ENCODE data around the gene TSSK3. TPM values are rescaled to one million over a fixed set of nuclear protein-coding genes. Genes with fewer than 3 reads are reported as not detected.
A peak's percentile ranks its signal among the peaks of the same experiment; 100 is the strongest.

The TSSK3 gene
- total RNA-seq, 1 experiment from 2014 or later, result 2.9 TPM

DNA sequence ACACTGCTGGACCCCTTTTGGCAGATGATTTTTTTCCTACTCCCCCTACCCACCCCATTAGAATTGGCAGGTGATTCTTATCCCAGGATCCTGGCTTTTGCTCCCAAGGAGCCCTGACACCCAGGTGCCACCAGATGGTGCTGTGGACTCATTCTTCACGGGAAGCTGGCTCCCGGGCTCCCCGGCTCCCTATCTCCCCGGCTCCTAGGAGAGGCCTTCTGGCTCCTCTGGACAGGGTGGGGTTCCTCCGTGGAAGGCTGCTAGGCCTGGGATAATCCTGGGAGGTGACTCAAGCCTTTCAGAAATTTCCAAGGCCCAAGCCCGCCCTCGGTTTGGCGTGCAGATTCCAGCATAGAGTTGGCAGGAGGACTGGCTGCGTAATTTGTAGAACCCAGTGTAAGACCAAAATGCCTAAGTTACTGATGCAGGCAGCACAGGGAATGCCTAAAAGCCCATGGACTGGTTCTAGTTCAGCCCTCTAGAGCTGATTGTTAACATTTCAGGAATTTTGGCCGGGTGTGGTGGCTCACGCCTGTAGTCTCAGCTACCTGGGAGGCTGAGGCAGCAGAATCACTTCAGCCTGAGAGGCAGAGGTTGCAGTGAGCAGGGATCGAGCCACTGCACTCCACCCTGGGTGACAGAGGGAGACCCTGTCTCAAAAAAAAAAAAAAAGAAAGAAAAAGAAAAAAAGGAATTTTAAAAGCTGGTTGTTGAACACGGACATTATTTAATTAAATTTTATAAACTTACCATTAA lies 38.7 kb downstream of the TSSK3 start:
- Mint-ChIP-seq H3K27me3 (ENCODE audit: low read depth) (no peaks in the 10 kb centered on the region), H3K4me3 (no peak overlapping the region), H3K9me3 (peaks cover 10% of the 10 kb centered on the region), H3K36me3 (peaks cover 12% of the 10 kb centered on the region), H3K4me1 (no peaks in the 10 kb centered on the region; the same call in 1 of the 2 replicates), H3K27ac (no peak overlapping the region; the same call in 1 of the 2 replicates)
- ChIA-PET CTCF (interaction anchor here (0.6 to 2.6 kb wide), 22 partner anchors 11 to 311 kb away, joined by 3 to 21 read pairs (median 4); partner anchors contain the start of gene RBBP4), POLR2A (interaction anchor here (0.7 to 1.0 kb wide), 2 partner anchors 203 to 250 kb away, joined by 3 to 4 read pairs; partner anchors contain the start of genes RBBP4 and ZBTB8OS)
- DNase-seq (ENCODE audit: low spot score) (peak; percentile 91), ATAC-seq (peak; percentile 98)
- TF ChIP-seq, protein P1, sequence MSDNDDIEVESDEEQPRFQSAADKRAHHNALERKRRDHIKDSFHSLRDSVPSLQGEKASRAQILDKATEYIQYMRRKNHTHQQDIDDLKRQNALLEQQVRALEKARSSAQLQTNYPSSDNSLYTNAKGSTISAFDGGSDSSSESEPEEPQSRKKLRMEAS (CRISPR knock-in tag; IDR thresholded peaks at IDR 0.05), result no peak
- TF ChIP-seq, protein P2, sequence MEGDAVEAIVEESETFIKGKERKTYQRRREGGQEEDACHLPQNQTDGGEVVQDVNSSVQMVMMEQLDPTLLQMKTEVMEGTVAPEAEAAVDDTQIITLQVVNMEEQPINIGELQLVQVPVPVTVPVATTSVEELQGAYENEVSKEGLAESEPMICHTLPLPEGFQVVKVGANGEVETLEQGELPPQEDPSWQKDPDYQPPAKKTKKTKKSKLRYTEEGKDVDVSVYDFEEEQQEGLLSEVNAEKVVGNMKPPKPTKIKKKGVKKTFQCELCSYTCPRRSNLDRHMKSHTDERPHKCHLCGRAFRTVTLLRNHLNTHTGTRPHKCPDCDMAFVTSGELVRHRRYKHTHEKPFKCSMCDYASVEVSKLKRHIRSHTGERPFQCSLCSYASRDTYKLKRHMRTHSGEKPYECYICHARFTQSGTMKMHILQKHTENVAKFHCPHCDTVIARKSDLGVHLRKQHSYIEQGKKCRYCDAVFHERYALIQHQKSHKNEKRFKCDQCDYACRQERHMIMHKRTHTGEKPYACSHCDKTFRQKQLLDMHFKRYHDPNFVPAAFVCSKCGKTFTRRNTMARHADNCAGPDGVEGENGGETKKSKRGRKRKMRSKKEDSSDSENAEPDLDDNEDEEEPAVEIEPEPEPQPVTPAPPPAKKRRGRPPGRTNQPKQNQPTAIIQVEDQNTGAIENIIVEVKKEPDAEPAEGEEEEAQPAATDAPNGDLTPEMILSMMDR (IDR thresholded peaks at IDR 0.05), result peak; percentile 78
- no peak for TF ChIP-seq CBFB (CRISPR knock-in tag; IDR thresholded peaks at IDR 0.05; ENCODE audit: low read depth)
- TF ChIP-seq, protein P3, sequence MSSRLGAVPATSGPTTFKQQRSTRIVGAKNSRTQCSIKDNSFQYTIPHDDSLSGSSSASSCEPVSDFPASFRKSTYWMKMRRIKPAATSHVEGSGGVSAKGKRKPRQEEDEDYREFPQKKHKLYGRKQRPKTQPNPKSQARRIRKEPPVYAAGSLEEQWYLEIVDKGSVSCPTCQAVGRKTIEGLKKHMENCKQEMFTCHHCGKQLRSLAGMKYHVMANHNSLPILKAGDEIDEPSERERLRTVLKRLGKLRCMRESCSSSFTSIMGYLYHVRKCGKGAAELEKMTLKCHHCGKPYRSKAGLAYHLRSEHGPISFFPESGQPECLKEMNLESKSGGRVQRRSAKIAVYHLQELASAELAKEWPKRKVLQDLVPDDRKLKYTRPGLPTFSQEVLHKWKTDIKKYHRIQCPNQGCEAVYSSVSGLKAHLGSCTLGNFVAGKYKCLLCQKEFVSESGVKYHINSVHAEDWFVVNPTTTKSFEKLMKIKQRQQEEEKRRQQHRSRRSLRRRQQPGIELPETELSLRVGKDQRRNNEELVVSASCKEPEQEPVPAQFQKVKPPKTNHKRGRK (CRISPR knock-in tag; IDR thresholded peaks at IDR 0.05; ENCODE audit: borderline replicate concordance), result no peak
- TF ChIP-seq, protein P4, sequence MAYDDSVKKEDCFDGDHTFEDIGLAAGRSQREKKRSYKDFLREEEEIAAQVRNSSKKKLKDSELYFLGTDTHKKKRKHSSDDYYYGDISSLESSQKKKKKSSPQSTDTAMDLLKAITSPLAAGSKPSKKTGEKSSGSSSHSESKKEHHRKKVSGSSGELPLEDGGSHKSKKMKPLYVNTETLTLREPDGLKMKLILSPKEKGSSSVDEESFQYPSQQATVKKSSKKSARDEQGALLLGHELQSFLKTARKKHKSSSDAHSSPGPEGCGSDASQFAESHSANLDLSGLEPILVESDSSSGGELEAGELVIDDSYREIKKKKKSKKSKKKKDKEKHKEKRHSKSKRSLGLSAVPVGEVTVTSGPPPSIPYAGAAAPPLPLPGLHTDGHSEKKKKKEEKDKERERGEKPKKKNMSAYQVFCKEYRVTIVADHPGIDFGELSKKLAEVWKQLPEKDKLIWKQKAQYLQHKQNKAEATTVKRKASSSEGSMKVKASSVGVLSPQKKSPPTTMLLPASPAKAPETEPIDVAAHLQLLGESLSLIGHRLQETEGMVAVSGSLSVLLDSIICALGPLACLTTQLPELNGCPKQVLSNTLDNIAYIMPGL (CRISPR knock-in tag; IDR thresholded peaks at IDR 0.05), result peak; percentile 50; the same call in 1 of the 2 replicates
- no peak for TF ChIP-seq FOXP1 (CRISPR knock-in tag; IDR thresholded peaks at IDR 0.05; ENCODE audit: borderline replicate concordance)
- TF ChIP-seq ZNF219 (CRISPR knock-in tag; IDR thresholded peaks at IDR 0.05; ENCODE audit: borderline replicate concordance), result no peak

DNA sequence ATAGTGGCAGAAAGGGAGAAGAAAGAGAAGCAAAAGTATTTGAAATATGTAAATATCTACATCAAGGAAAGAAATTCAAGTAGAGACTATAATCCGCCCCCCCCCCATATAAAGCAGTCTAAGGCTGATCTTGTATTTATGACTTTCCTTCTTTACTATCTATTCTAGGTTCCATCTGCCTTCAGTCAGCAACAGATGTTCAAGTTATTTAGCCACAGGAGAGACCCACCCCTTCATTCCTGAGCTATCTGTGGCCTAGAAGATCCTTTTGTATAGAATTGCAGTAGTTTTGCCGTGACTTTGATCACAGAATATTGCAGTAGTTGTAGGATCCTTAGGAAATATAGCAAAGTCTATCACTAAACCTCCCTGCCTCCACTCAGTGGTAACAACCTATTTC lies 42.6 kb downstream of the TSSK3 start:
- POLR2A ChIA-PET, result interaction anchor here (0.6 kb wide), 1 partner anchor 352 kb away, joined by 4 read pairs; no protein-coding TSS in a partner anchor
- CTCF ChIA-PET, result interaction anchor here (1.0 to 1.8 kb wide), 3 partner anchors 10 to 115 kb away, joined by 4 to 7 read pairs (median 4); partner anchors contain the start of gene BSDC1
- ATAC-seq, result no peak

More for the DNA sequence above, 42.6 kb downstream of the TSSK3 start:
- Mint-ChIP-seq H3K27me3 (ENCODE audit: low read depth) (peaks cover 5% of the 10 kb centered on the region; the same call in 1 of the 2 replicates), H3K9me3 (peaks cover 6% of the 10 kb centered on the region; the same call in 1 of the 2 replicates), H3K4me3 (no peak overlapping the region), H3K4me1 (peaks cover 3% of the 10 kb centered on the region; the same call in 1 of the 2 replicates), H3K27ac (no peak overlapping the region), H3K36me3 (peaks cover 3% of the 10 kb centered on the region; the same call in 1 of the 2 replicates)
- TF ChIP-seq, protein P5, sequence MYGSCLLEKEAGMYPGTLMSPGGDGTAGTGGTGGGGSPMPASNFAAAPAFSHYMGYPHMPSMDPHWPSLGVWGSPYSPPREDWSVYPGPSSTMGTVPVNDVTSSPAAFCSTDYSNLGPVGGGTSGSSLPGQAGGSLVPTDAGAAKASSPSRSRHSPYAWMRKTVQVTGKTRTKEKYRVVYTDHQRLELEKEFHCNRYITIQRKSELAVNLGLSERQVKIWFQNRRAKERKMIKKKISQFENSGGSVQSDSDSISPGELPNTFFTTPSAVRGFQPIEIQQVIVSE (CRISPR knock-in tag; IDR thresholded peaks at IDR 0.05; ENCODE audit: borderline replicate concordance), result no peak
- no peak for TF ChIP-seq ELF4 (CRISPR knock-in tag; IDR thresholded peaks at IDR 0.05; ENCODE audit: low read depth)
- no peak for TF ChIP-seq ZNF232 (CRISPR knock-in tag; IDR thresholded peaks at IDR 0.05)
- no peak for TF ChIP-seq ATF1 (CRISPR knock-in tag; IDR thresholded peaks at IDR 0.05)
- no peak for TF ChIP-seq FOXK1 (CRISPR knock-in tag; IDR thresholded peaks at IDR 0.05)
- TF ChIP-seq SMAD4 (CRISPR knock-in tag; IDR thresholded peaks at IDR 0.05), result no peak
- no peak for TF ChIP-seq ZNF416 (CRISPR knock-in tag; IDR thresholded peaks at IDR 0.05)
- TF ChIP-seq, protein P6, sequence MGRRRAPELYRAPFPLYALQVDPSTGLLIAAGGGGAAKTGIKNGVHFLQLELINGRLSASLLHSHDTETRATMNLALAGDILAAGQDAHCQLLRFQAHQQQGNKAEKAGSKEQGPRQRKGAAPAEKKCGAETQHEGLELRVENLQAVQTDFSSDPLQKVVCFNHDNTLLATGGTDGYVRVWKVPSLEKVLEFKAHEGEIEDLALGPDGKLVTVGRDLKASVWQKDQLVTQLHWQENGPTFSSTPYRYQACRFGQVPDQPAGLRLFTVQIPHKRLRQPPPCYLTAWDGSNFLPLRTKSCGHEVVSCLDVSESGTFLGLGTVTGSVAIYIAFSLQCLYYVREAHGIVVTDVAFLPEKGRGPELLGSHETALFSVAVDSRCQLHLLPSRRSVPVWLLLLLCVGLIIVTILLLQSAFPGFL (CRISPR knock-in tag; IDR thresholded peaks at IDR 0.05; ENCODE audit: borderline replicate concordance), result no peak
- no peak for TF ChIP-seq RELA (CRISPR knock-in tag; IDR thresholded peaks at IDR 0.05; ENCODE audit: borderline replicate concordance)
- TF ChIP-seq MYBL2 (CRISPR knock-in tag; IDR thresholded peaks at IDR 0.05), result no peak
- TF ChIP-seq, protein P7, sequence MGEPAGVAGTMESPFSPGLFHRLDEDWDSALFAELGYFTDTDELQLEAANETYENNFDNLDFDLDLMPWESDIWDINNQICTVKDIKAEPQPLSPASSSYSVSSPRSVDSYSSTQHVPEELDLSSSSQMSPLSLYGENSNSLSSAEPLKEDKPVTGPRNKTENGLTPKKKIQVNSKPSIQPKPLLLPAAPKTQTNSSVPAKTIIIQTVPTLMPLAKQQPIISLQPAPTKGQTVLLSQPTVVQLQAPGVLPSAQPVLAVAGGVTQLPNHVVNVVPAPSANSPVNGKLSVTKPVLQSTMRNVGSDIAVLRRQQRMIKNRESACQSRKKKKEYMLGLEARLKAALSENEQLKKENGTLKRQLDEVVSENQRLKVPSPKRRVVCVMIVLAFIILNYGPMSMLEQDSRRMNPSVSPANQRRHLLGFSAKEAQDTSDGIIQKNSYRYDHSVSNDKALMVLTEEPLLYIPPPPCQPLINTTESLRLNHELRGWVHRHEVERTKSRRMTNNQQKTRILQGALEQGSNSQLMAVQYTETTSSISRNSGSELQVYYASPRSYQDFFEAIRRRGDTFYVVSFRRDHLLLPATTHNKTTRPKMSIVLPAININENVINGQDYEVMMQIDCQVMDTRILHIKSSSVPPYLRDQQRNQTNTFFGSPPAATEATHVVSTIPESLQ (CRISPR knock-in tag; IDR thresholded peaks at IDR 0.05), result no peak
- no peak for TF ChIP-seq SP1 (CRISPR knock-in tag; conservative IDR thresholded peaks at IDR 0.05)
- TF ChIP-seq ZNF138 (CRISPR knock-in tag; conservative IDR thresholded peaks at IDR 0.05), result no peak
- DNase-seq (ENCODE audit: low spot score), result no peak
